Measurements from ENCODE around the gene INHBA.

Gene INHBA

GRCh38 chr7:41702635-41703371 is at the start of gene INHBA:
INHBA (minus strand) TSS chr7:41703090; CDS start chr7:41700374, 2,716 bp downstream.
- DNase-seq, result no peak

- no peak for DNase-seq
Observed at GRCh38 chr7:41752615-41753014, 49.7 kb upstream of the INHBA start.

GRCh38 chr7:41750661-41751540 is 48.0 kb upstream of the INHBA start:
- no peak for DNase-seq

- DNase-seq, result no peak
Observed at GRCh38 chr7:41747961-41748360, 45.1 kb upstream of the INHBA start.

- DNase-seq, result no peak
Observed at GRCh38 chr7:41745451-41745850, 42.6 kb upstream of the INHBA start.

GRCh38 chr7:41744161-41744560 is 41.3 kb upstream of the INHBA start:
- DNase-seq, result no peak

GRCh38 chr7:41742401-41743020 is 39.6 kb upstream of the INHBA start:
- no peak for DNase-seq

GRCh38 chr7:41738806-41739205 is 35.9 kb upstream of the INHBA start:
- DNase-seq, result no peak

- no peak for DNase-seq
Observed at GRCh38 chr7:41738336-41738735, 35.4 kb upstream of the INHBA start.

- DNase-seq, result no peak
Observed at GRCh38 chr7:41735206-41735605, 32.3 kb upstream of the INHBA start.

GRCh38 chr7:41732843-41733306 is 30.0 kb upstream of the INHBA start:
- no peak for DNase-seq

GRCh38 chr7:41732436-41732785 is 29.5 kb upstream of the INHBA start:
- DNase-seq, result no peak

GRCh38 chr7:41731493-41732435 is 28.9 kb upstream of the INHBA start:
- DNase-seq, result no peak

GRCh38 chr7:41730668-41731067 is 27.8 kb upstream of the INHBA start:
- no peak for DNase-seq

- DNase-seq, result no peak
Observed at GRCh38 chr7:41730161-41730560, 27.3 kb upstream of the INHBA start.

- no peak for DNase-seq
Observed at GRCh38 chr7:41729059-41729458, 26.2 kb upstream of the INHBA start.

GRCh38 chr7:41725013-41725412 is 22.1 kb upstream of the INHBA start:
- no peak for DNase-seq

- no peak for DNase-seq
Observed at GRCh38 chr7:41720886-41721285, 18.0 kb upstream of the INHBA start.

- DNase-seq, result no peak
Observed at GRCh38 chr7:41720046-41720445, 17.2 kb upstream of the INHBA start.

- no peak for DNase-seq
Observed at GRCh38 chr7:41716691-41717090, 13.8 kb upstream of the INHBA start.

GRCh38 chr7:41715000-41715399 is 12.1 kb upstream of the INHBA start:
- DNase-seq, result no peak

- DNase-seq, result no peak
Observed at GRCh38 chr7:41711283-41712064, 8.6 kb upstream of the INHBA start.
